ENCODE data around the gene RFX1.
"Not testable (repeated sequence)": the region's sequence is repeated elsewhere in the genome, so short reads cannot be mapped to it uniquely, and the experiment has no call there.

RFX1 gene

DNA sequence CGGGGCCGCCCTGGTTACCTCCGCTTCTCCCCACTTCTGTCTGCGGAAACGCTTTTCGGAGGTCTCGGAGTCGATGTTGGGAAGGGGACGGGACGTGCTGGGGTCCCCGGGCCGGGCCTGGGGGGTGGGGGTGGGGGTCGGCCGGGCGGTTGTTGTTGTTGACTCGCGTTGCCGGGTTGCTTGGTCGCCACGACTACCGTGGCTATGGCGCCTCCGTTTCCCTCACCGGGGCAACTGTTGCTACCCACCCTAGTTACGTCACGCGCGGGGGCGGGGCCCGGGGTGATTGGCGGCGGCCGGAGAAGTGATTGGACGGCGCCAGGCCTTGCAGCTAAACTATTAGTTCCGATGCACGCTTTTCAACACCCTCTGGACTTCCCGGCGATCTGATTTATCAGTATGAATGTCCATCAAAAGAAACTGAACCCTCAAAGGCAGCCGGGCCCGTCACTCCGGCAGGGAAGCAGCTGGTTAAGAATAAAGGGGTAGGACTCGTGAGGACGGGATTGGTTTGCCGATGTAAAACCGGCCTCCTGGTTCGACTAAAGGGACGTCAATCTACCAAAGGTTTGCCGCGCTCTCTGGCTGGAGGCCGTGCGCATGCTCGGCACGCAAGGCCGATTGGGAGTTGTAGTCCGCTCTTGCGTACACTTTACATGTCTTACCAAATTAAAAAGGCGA lies at the start of gene RFX1:
RFX1 (minus strand) TSS at position 236 of the 681 bp plus-strand sequence. CDS start 12,477 bp downstream, outside the sequence.
- FAIRE-seq, result peak; percentile 98

DNA sequence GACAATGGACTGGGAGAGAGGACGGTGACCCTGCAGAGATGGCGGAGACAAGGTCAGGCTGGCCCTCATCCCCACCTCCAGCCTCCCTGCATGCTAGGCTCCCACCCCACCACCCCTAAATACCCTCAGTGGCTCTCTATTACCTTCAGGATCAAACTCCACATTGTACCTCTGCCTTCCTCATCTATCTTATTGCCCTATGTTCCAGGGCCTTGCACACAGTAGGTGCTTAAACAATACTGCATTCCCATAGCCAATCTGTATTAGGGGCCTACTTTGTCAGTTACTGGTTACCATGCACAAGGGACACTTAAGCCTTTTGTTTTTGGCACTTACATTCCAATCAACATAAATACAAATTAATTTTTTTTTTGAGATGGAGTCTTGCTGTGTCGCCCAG lies 49.3 kb upstream of the RFX1 start:
- FAIRE-seq, result no peak

DNA sequence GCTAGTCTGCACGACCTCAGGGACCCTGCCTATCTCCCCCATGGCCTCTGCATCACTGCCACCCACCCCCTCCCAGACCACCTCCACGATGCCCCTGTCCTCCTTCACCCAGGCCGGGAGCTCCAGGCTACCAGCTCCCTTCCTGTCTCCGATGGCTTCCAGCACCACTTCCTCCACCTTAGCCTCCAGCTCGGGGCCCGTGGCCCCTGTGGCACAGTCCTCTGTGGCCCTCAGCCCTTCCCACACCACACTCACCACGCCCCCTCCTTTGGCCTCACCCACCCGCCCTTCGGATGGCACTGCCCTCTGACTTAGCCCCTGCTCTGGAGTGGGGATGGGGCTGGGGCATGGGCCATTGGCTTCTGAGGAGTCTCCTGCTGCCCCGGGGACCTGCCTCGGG lies 48.6 kb upstream of the RFX1 start:
- FAIRE-seq, result no peak

DNA sequence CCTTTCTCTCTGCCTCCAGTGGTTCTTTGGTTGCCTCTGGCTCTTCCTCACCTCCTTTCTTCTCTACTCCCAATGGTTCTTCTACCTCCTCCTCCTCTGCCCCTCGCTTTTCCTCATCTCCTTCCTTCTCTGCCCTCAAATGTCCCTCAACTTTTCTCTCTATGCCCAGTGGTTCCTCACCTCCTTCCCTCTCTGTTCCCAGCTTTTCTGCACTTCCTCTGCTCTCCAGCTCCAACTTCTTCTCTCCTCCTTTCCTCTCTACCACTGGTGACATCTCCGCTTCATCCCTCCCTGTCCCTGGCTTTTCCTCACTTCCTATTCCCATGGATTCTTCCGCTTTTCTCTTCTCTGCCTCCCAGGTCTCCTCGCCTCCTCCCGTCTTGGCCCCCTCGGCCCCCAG lies 48.0 kb upstream of the RFX1 start:
- no peak for FAIRE-seq

GRCh38 chr19:14053500-14053899 lies 47.4 kb upstream of the RFX1 start:
- no peak for FAIRE-seq

GRCh38 chr19:14053032-14053431 lies 46.9 kb upstream of the RFX1 start:
- no peak for FAIRE-seq

DNA sequence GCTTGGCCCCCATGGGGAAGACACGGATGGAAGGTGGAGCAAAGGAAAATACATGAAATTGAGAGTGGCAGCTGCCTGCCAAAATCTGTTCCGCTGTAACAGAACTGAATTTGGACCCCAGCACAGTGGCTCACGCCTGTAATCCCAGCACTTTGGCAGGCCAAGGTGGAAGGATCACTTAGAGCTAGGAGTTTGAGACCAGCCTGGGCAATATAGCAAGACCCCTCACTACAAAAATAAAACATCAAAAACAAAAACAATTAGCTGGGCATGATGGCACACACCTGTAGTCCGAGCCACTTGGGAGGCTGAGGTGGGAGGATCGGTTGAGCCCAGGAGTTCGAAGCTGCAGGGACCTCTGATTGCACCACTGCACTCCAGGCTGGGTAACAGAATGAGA lies 46.4 kb upstream of the RFX1 start:
- no peak for FAIRE-seq

GRCh38 chr19:14051980-14052379 lies 45.9 kb upstream of the RFX1 start:
- FAIRE-seq, result no peak

- FAIRE-seq, result not testable (repeated sequence)
Observed at GRCh38 chr19:14050961-14051360, 44.8 kb upstream of the RFX1 start.

DNA sequence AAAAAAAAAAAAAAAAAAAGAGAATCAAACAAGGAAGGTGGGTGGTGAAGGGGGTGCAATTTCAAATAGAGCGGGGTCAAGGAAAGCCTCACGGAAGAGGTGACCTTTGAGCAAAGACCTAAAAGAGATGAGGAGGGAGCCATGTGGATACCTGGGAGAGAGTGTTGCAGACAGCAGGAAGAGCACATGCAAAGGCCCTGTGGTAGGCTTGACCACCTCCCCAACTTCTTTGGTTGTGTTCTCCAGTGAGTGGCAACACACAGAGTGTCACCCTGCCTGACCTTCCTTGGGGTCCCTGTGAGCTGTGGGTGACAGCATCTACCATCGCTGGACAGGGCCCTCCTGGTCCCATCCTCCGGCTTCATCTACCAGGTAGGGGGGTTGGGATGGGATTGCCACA lies 44.4 kb upstream of the RFX1 start:
- FAIRE-seq, result no peak

DNA sequence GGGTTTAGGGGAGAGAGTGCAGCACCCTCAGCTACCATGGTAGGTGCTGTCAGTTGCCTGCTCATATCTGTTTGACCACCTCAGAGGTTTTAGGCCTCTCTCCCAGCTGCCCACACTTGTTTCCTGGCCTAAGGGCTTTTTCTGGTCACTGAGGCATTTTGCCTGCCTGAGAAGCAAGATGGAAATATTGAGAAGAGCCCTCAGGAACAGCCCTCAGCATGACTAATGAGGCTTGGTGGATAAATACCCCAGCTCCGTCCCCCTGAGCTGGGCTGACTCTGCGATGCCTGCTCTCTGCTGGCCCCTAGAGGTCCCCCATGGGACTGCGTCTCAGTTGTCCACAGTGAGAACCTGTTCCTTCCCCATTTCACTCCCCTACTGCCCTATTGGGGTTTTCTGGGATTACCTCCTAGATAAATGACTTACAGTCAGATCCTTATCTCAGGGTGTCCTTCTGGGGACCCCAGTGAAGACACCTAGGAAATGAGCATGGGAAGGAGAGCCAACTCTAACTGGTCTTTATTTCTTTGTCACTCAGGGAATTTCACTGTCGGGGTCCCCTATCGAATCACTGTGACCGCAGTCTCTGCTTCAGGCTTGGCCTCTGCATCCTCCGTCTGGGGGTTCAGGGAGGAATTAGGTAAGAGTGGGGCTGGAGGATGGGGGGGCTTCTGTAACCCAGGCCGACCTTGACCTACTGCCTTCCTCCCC lies 42.5 kb upstream of the RFX1 start:
- no peak for FAIRE-seq

- FAIRE-seq, result not testable (repeated sequence)
Observed at GRCh38 chr19:14047866-14048265, 41.7 kb upstream of the RFX1 start.

DNA sequence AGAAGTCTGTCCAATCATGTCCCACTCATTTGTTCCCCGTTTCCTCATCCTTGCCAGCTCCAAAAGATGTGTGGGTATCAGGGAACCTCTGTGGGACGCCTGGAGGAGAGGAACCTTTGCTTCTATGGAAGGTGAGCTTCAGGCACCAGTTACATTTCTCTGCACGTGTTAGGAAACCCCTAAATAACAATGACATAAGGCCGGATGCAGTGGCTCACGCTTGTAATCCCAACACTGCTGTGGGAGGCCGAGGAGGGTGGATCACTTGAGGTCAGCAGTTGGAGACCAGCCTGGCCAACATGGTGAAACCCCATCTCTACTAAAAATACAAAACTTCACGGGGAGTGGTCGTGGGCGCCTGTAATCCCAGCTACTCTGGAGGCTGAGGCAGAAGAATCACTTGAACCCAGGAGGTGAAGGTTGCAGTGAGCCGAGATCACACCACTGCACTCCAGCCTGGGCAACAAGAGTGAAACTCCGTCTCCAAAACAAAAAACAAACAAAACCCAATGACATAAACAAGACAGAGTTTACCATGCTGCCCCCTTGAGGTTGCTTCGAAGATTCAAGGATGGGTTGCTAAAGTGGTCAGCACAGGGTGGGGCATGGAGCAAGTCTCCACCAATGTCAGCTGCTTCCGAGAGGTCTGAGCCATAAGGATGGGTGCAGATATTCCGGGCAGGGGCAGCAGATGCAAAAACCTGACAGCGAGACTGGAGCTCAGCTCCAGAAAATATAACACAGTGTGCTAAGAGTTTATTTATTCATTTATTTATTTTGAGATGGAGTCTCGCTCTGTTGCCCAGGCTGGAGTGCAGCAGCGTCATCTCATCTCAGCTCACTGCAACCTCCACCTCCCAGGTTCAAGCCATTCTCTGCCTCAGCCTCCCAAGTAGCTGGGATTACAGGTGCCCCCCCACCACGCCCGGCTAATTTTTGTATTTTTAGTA lies 36.8 kb upstream of the RFX1 start:
- not testable (repeated sequence) for FAIRE-seq

DNA sequence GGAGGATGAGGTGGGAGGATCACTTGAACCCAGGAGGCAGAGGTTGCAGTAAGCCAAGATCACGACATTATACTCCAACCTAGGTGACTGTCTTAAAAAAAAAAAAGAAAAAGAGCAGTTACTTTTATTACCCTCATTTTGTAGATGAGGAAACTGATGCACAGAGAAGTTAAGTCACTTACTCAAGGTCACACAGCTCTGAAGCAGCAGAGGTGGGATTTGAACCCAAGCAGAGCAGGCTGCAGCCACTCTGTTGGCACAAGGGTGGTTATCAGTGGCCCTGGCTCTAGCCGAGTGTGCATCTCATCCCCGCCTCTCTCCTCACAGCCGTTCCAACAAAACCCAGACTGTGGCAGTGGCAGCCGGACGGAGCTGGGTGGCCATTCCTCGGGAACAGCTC lies 33.1 kb upstream of the RFX1 start:
- FAIRE-seq, result no peak

- FAIRE-seq, result no peak
Observed at GRCh38 chr19:14035706-14036105, 29.6 kb upstream of the RFX1 start.

DNA sequence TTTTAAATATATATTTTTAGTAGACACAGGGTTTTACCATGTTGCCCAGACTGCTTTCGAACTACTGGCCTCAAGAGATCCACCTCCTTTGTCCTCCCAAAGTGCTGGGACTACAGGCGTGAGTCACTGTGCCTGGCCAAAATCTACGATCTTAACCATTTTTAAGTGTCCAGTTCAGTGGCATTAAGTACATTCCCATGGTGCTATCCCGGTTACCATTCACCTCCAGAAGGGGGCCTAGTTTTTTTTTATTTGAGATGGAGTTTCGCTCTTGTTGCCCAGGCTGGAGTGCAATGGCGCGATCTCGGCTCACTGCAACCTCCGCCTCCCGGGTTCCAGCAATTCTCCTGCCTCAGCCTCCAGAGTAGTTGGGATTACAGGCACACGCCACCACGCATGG lies 29.0 kb upstream of the RFX1 start:
- not testable (repeated sequence) for FAIRE-seq

DNA sequence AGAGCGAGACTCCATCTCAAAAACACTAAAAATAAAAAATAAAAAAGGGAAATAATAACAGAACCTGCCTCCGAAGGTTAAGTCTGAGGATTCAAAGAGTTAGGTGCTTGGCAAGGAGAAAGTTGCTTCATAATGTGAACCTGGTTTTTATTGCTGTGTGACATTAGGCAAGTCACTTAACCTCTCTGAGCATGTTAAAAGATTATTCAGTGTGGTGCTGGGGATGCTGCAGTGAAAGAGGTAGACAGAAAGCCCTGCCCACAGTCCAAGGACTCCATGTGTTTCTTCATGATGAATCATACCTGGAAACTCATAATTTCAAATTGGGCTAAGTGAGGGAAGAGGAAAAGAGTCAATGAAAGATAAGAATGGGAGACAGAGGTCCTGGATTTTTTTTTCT lies 27.8 kb upstream of the RFX1 start:
- FAIRE-seq, result no peak

DNA sequence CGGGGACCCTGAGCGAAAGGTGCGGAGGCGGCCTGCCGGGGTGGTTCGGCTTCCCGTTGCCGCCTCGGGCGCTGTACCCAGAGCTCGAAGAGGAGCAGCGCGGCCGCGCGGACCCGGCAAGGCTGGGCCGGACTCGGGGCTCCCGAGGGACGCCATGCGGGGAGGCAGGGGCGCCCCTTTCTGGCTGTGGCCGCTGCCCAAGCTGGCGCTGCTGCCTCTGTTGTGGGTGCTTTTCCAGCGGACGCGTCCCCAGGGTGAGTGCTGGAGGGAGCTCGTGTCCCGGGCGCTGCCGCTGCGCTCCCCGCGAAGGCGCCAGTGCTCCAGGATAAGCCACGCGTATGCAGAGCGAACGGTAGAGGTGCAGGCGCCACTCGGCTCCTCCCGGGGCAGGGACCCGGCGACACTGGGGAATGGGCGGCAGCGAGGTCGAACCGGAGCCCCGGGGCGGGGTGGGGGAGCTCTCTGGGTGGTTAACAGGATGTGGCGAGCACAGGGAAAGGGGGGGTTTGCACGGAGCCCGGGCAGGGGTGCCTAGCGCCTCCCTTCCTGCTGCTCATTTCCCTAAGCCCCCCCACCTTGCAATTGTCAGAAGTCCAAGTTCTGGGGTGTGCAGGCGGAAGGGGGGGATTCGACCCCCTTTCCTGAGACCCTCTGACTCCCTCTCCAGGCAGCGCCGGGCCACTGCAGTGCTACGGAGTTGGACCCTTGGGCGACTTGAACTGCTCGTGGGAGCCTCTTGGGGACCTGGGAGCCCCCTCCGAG lies 25.8 kb upstream of the RFX1 start, which contains the start of gene IL27RA:
IL27RA (plus strand) TSS at position 44 of the 762 bp plus-strand sequence; CDS start at position 155, 111 bp downstream.
- no peak for FAIRE-seq

- no peak for FAIRE-seq
Observed at GRCh38 chr19:14030997-14031718, 25.0 kb upstream of the RFX1 start.

DNA sequence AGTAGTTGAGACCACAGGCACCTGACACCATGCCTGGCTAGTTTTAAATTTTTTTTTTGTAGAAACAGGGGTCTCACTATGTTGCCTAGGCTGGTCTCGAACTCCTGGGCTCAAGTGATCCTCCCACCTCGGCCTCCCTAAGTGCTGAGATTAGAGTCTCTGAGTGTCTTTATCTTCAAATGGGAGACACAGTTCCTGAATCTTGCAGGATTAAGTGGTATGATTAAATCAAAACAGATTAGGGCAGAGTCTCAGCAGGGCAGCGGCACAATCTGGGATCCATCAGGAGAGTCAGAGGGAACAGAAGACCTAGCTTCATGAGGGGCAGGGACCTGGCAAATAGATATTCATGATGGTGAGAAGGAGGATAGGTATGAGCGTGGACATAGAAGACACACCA lies 22.8 kb upstream of the RFX1 start:
- no peak for FAIRE-seq

- no peak for FAIRE-seq
Observed at GRCh38 chr19:14027856-14028450, 21.8 kb upstream of the RFX1 start, which contains the start of gene RLN3. RLN3 (plus strand) TSS chr19:14028148; CDS start chr19:14028205, 57 bp downstream.
